GM12878 (cell line): ENCODE data around the gene PHF21B. TPM values are rescaled to one million over a fixed set of nuclear protein-coding genes. Genes with fewer than 3 reads are reported as not detected.
A peak's percentile ranks its signal among the peaks of the same experiment; 100 is the strongest.

Experiments used
- ATAC-seq: fragments of 200-7000 bp; cut with Tn5 transposase; 3 replicates; pipeline ENCODE4 v1.9.1; 2020; ENCODE audit warnings: mild to moderate bottlenecking, moderate library complexity
- BruUV-seq: library from RNA; stranded (reverse); fragments of 400-500 nt; replicated peaks from 2 replicates; lab custom pipeline; 2021; lab: Mats Ljungman, UMichigan
- CTCF ChIA-PET: fragments of 300-600 bp; sonication (Branson Sonifier 250); formaldehyde crosslinking; extraction: SDS; loops from one replicate; lab custom pipeline; 2021; ENCODE audit warnings: inconsistent platforms; lab: Yijun Ruan, JAX
- POLR2A ChIA-PET: fragments of 350-600 bp; formaldehyde crosslinking; extraction: SDS; loops from one replicate; lab custom pipeline; 2021; ENCODE audit warnings: inconsistent platforms; lab: Charles Lee
- RAD21 ChIA-PET: fragments of 300-600 bp; sonication (Branson Sonifier 250); formaldehyde crosslinking; loops from one replicate; lab custom pipeline; 2023; ENCODE audit warnings: antibody characterized with exemption; ENCODE audit not compliant: unreplicated experiment; lab: Charles Lee
- SMC1A ChIA-PET: fragments of 300-600 bp; sonication (Branson Sonifier 250); formaldehyde crosslinking; loops from one replicate; lab custom pipeline; 2023; ENCODE audit not compliant: unreplicated experiment, uncharacterized antibody; lab: Charles Lee
- DNase-seq: peaks from one replicate; pipeline ENCODE4 v3.0.0-alpha.2; 2011; ENCODE audit warnings: low read depth, low spot score
- FAIRE-seq: peaks from 3 replicates; lab custom pipeline; 2011; peaks lifted over from hg19 to GRCh38; lab: Jason Lieb, UNC
- H2AFZ ChIP-seq: 2 replicates; pipeline ENCODE4 v1.6.0; 2011; ENCODE audit warnings: low read depth, low read length, control low read depth; ENCODE audit not compliant: control insufficient read depth
- H3K27ac ChIP-seq: 2 replicates; pipeline ENCODE4 v1.5.1; 2011; ENCODE audit warnings: control low read depth; ENCODE audit not compliant: control insufficient read depth, insufficient read depth
- H3K27me3 ChIP-seq, 2 experiments: replicated peaks in 1 of 2; 2 replicates each; pipeline versions ENCODE4 v1.6.0 to v1.6.1; 2011; ENCODE audit warnings: low read length in 1 of 2; ENCODE audit not compliant: control insufficient read depth in 2 of 2, insufficient read depth in 2 of 2
- H3K36me3 ChIP-seq, 2 experiments: 2 replicates each; pipeline ENCODE4 v1.5.1; 2011; ENCODE audit warnings: low read length in 1 of 2; ENCODE audit not compliant: control insufficient read depth in 2 of 2, insufficient read depth in 2 of 2
- H3K4me1 ChIP-seq: 2 replicates; pipeline ENCODE4 v1.6.1; 2011; ENCODE audit warnings: mild to moderate bottlenecking, low read length, moderate library complexity, mixed read lengths; ENCODE audit not compliant: control insufficient read depth, insufficient read depth
- H3K4me2 ChIP-seq: 2 replicates; pipeline ENCODE4 v1.6.0; 2011; ENCODE audit warnings: control low read depth; ENCODE audit not compliant: control insufficient read depth, insufficient read depth
- H3K4me3 ChIP-seq: fragments of 200-600 bp; sonication (generic); 2 replicates; pipeline ENCODE4 v1.5.1; 2016
- H3K79me2 ChIP-seq: 2 replicates; pipeline ENCODE4 v1.6.0; 2011; ENCODE audit warnings: low read length; ENCODE audit not compliant: control insufficient read depth, insufficient read depth
- H3K9ac ChIP-seq: 2 replicates; pipeline ENCODE4 v1.8.0; 2011; ENCODE audit warnings: low read length, control low read depth, mixed read lengths; ENCODE audit not compliant: control insufficient read depth, insufficient read depth
- H3K9me3 ChIP-seq: replicated peaks from 3 replicates; pipeline ENCODE4 v1.5.1; 2011; ENCODE audit warnings: mild to moderate bottlenecking, low read length; ENCODE audit not compliant: control insufficient read depth, insufficient read depth
- H4K20me1 ChIP-seq: 2 replicates; pipeline ENCODE4 v1.6.0; 2011; ENCODE audit not compliant: control insufficient read depth, insufficient read depth
- BCL11A ChIP-seq: IDR thresholded peaks from 2 replicates; pipeline ENCODE4 v1.6.1; 2011; ENCODE audit warnings: low read depth, low read length
- CHD1 ChIP-seq: IDR thresholded peaks from 2 replicates; pipeline ENCODE4 v1.6.1; 2012; ENCODE audit warnings: low read depth, low read length, improper control_type of control experiment
- EED ChIP-seq: sonication (generic); IDR thresholded peaks from 2 replicates; pipeline ENCODE4 v1.6.1; 2016; ENCODE audit warnings: antibody characterized with exemption, low read depth
- FOXK2 ChIP-seq: fragments of 450-650 bp; IDR thresholded peaks from 2 replicates; pipeline ENCODE4 v1.6.1; 2017; ENCODE audit warnings: mild to moderate bottlenecking, moderate library complexity
- FOXM1 ChIP-seq: IDR thresholded peaks from 2 replicates; pipeline ENCODE4 v1.6.1; 2012; ENCODE audit warnings: low read depth, mild to moderate bottlenecking, inconsistent platforms, low read length, moderate library complexity
- IRF4 ChIP-seq: IDR thresholded peaks from 2 replicates; pipeline ENCODE4 v1.6.1; 2011; ENCODE audit warnings: low read depth, low read length
- KLF5 ChIP-seq: fragments of 450-650 bp; IDR thresholded peaks from 2 replicates; pipeline ENCODE4 v1.6.1; 2014; ENCODE audit warnings: mild to moderate bottlenecking; ENCODE audit not compliant: partially characterized antibody
- MYB ChIP-seq: fragments of 150-350 bp; IDR thresholded peaks from 2 replicates; pipeline ENCODE4 v1.6.1; 2014; ENCODE audit warnings: mild to moderate bottlenecking, low read depth, low read length, borderline replicate concordance
- MYC ChIP-seq: IDR thresholded peaks from 2 replicates; pipeline ENCODE4 v1.6.1; 2011; ENCODE audit warnings: mild to moderate bottlenecking, low read length, moderate library complexity, inconsistent platforms; ENCODE audit not compliant: insufficient read depth, insufficient replicate concordance, insufficient read length, severe bottlenecking
- NR2F1 ChIP-seq: fragments of 450-650 bp; conservative IDR thresholded peaks from 2 replicates; pipeline ENCODE4 v1.6.1; 2017; ENCODE audit warnings: mild to moderate bottlenecking
- RAD21 ChIP-seq: IDR thresholded peaks from 2 replicates; pipeline ENCODE4 v1.6.1; 2011; ENCODE audit warnings: mild to moderate bottlenecking, low read depth, low read length, moderate library complexity; ENCODE audit not compliant: insufficient read depth
- RELA ChIP-seq: fragments of 450-650 bp; IDR thresholded peaks from 2 replicates; pipeline ENCODE4 v1.8.0; 2014; ENCODE audit warnings: borderline replicate concordance; ENCODE audit not compliant: partially characterized antibody
- RUNX3 ChIP-seq: IDR thresholded peaks from 2 replicates; pipeline ENCODE4 v1.6.1; 2012; ENCODE audit warnings: low read length, inconsistent platforms
- SIN3A ChIP-seq: IDR thresholded peaks from 2 replicates; pipeline ENCODE4 v1.6.1; 2012; ENCODE audit warnings: low read depth, low read length, improper control_type of control experiment
- SUZ12 ChIP-seq: fragments of 200-600 bp; sonication (generic); IDR thresholded peaks from one replicate; pipeline ENCODE4 v1.6.1; 2018; ENCODE audit warnings: antibody characterized with exemption, mild to moderate bottlenecking; ENCODE audit not compliant: unreplicated experiment
- ZNF384 ChIP-seq: IDR thresholded peaks from 2 replicates; pipeline ENCODE4 v1.6.1; 2012; ENCODE audit warnings: low read depth, mild to moderate bottlenecking, low read length, improper control_type of control experiment, borderline replicate concordance
- ZZZ3 ChIP-seq: IDR thresholded peaks from 2 replicates; pipeline ENCODE4 v1.6.1; 2011; ENCODE audit warnings: low read depth; ENCODE audit not compliant: control insufficient read depth, insufficient read length
- WGBS: methylation state at CpG from one replicate; pipeline ENCODE4 v1.1.6; 2016; ENCODE audit warnings: low lambda C conversion rate; ENCODE audit not compliant: insufficient replicate concordance, insufficient coverage; ENCODE audit errors: missing lambda C conversion rate; 5-methylcytosine and 5-hydroxymethylcytosine counted together
- in situ Hi-C: fragments of 300-500 bp; cut with MboI; formaldehyde crosslinking; loops from 9 replicates; pipeline ENCODE4 v1.14.3; 2018; ENCODE audit warnings: mixed read lengths
- intact Hi-C: fragments of 100-400 bp; cut with micrococcal nuclease; formaldehyde crosslinking; loops from one replicate; pipeline ENCODE4 v1.14.2; 2022; ENCODE audit not compliant: unreplicated experiment
- polyA plus RNA-seq, 11 experiments: library from polyadenylated mRNA; depleted of rRNA in 4 of 11; unstranded in 6 of 11; stranded (reverse) in 5 of 11; fragments of >200 nt; fragmentation: Nextera tagmentation in 4 of 11; fragmentation: Illumina TruSeq in 1 of 11; extraction: Ambion mirVana in 4 of 11; extraction: Trizol in 1 of 11; gene quantifications; 1 replicate in 1 of 11; 2 replicates in 10 of 11; pipeline versions ENCODE4 v1.2.1 to v1.2.3, GENCODE V29; 2011 to 2016; ENCODE audit warnings: inconsistent platforms in 2 of 11, missing spikeins in 2 of 11, low read depth in 1 of 11
- total RNA-seq, 4 experiments: library from RNA; depleted of rRNA in 3 of 4; stranded (reverse); fragments of >200 nt in 3 of 4; fragmentation: Illumina TruSeq in 1 of 4; extraction: Trizol in 1 of 4; gene quantifications; 2 replicates each; pipeline versions ENCODE4 v1.2.1 to v1.2.3, GENCODE V29; 2013 to 2021
- TF ChIP-seq, protein P1 (sequence below): IDR thresholded peaks from 2 replicates; pipeline ENCODE4 v1.6.1; 2012; ENCODE audit warnings: mild to moderate bottlenecking, low read depth, low read length

Gene PHF21B
- total and polyA plus RNA-seq, 10 of the 15 experiments (the other 5 are each of a cell fraction or from before 2014, with no cell fraction given) = 0.03 to 0.35 TPM; not detected in 8

DNA sequence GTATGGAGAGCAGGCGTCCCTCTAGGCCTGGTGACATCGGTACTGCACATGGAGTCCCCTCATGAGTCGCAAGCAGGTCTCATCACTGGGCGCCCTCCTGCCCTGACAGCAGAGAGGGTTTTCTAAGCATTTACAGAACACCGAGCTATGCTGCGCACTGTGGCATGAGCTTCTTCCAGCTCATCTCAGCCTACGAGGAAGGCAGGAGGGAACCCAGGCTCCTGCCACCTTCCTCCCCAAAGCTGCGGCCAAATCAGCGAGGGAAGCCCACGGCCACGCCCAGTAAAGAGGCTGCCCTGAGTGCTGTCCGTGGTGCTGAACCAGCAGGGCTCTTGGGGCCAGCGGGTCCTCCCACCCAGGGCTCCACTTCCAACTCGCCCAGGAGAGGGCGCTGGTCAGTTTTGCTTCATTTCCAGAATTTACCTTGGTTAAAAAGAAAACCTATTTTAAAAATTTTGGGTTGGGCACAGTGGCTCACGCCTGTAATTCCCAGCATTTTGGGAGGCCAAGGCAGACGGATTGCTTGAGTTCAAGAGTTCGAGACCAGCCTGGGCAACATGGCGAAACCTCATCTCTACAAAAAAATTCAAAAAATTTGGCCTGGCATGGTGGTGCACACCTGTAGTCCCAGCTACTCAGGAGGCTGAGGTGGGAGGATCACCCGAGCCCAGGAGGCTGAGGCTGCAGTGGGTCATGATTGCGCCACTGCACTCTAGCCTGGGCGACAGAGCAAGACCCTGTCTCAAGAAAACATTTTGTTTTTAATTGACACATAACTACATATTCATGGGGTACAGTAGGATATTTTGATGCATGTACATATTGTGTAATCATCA, 34.2 kb downstream of the PHF21B start:
- Histone ChIP-seq H3K9me3 (no peaks in the 10 kb centered on the region), H3K27ac (no peak overlapping the region), H3K4me1 (no peaks in the 10 kb centered on the region; the same call in 1 of the 2 replicates), H3K9ac (no peak overlapping the region), H2AFZ (no peak overlapping the region), H3K36me3 (no peaks in the 10 kb centered on the region), H3K79me2 (no peaks in the 10 kb centered on the region), H4K20me1 (no peaks in the 10 kb centered on the region), H3K4me2 (no peak overlapping the region), H3K27me3 (peaks cover 5 to 6% of the 10 kb centered on the region in 2 experiments; a peak in 3 of 4 replicates), H3K4me3 (no peak overlapping the region)
- 45% methylated on average over 22 of the region's 22 CpGs for WGBS
- ATAC-seq (peak; percentile 93), DNase-seq (no peak), FAIRE-seq (peak; percentile 38)
- ChIA-PET SMC1A (no interaction called here), RAD21 (no interaction called here), POLR2A (interaction anchor here (0.5 kb wide), 1 partner anchor 711 kb away, joined by 3 read pairs; no protein-coding TSS in a partner anchor), CTCF (interaction anchor here (0.9 kb wide), 1 partner anchor 106 kb away, joined by 3 read pairs; no protein-coding TSS in a partner anchor)
- intact Hi-C loops = loop anchor here (5.0 to 10.0 kb wide), 2 partner anchors 122 to 289 kb away; no protein-coding TSS in a partner anchor
- BruUV-seq = no TSS peak
- in situ Hi-C loops = loop anchor here (5.0 kb wide), 1 partner anchor 58 kb away; no protein-coding TSS in a partner anchor
- TF ChIP-seq RUNX3 (no peak), SUZ12 (no peak), RELA (peak; percentile 21), BCL11A (no peak), IRF4 (no peak), ZZZ3 (no peak), MYC (no peak), RAD21 (peak; percentile 64), SIN3A (0 out of 2 replicates have a peak, but pooled peaks have one; percentile 53), EED (no peak), FOXM1 (no peak), CHD1 (no peak), MYB (no peak), KLF5 (no peak), ZNF384 (no peak), FOXK2 (no peak), NR2F1 (no peak)
- TF ChIP-seq, protein P1, sequence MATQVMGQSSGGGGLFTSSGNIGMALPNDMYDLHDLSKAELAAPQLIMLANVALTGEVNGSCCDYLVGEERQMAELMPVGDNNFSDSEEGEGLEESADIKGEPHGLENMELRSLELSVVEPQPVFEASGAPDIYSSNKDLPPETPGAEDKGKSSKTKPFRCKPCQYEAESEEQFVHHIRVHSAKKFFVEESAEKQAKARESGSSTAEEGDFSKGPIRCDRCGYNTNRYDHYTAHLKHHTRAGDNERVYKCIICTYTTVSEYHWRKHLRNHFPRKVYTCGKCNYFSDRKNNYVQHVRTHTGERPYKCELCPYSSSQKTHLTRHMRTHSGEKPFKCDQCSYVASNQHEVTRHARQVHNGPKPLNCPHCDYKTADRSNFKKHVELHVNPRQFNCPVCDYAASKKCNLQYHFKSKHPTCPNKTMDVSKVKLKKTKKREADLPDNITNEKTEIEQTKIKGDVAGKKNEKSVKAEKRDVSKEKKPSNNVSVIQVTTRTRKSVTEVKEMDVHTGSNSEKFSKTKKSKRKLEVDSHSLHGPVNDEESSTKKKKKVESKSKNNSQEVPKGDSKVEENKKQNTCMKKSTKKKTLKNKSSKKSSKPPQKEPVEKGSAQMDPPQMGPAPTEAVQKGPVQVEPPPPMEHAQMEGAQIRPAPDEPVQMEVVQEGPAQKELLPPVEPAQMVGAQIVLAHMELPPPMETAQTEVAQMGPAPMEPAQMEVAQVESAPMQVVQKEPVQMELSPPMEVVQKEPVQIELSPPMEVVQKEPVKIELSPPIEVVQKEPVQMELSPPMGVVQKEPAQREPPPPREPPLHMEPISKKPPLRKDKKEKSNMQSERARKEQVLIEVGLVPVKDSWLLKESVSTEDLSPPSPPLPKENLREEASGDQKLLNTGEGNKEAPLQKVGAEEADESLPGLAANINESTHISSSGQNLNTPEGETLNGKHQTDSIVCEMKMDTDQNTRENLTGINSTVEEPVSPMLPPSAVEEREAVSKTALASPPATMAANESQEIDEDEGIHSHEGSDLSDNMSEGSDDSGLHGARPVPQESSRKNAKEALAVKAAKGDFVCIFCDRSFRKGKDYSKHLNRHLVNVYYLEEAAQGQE = peak; percentile 100
